B cell (primary cell): ENCODE data around the gene FIBCD1. TPM values are rescaled to one million over a fixed set of nuclear protein-coding genes. Genes with fewer than 3 reads are reported as not detected.

Source experiments
- ATAC-seq: fragments of 200-7000 bp; cut with Tn5 transposase; one replicate; pipeline ENCODE4 v1.10.0; 2021; ENCODE audit warnings: low read depth, mild to moderate bottlenecking, moderate number of reproducible peaks, moderate library complexity
- CTCF ChIA-PET: fragments of 350-600 bp; sonication (Branson Sonifier 250); formaldehyde crosslinking; loops from one replicate; lab custom pipeline; 2021; ENCODE audit warnings: antibody characterized with exemption, inconsistent platforms; lab: Charles Lee
- POLR2A ChIA-PET: fragments of 350-600 bp; sonication (Branson Sonifier 250); formaldehyde crosslinking; loops from one replicate; lab custom pipeline; 2021; ENCODE audit warnings: antibody characterized with exemption; lab: Charles Lee
- DNase-seq: peaks from one replicate; pipeline ENCODE4 v3.0.0; 2013
- H2AFZ ChIP-seq: 2 replicates; pipeline ENCODE4 v1.6.1; 2012; ENCODE audit warnings: mild to moderate bottlenecking, low read depth, low read length; ENCODE audit not compliant: insufficient read depth, poor library complexity, severe bottlenecking
- H3K27ac ChIP-seq, 2 donors: 1 replicate in 1 of 2; 2 replicates in 1 of 2; pipeline ENCODE4 v1.5.1; 2012 to 2013; ENCODE audit warnings: low read length in 2 of 2, mild to moderate bottlenecking in 2 of 2, moderate library complexity in 1 of 2
- H3K27me3 ChIP-seq, 4 experiments: fragments of 200-600 bp in 1 of 4; sonication (generic) in 1 of 4; replicated peaks in 1 of 4; 1 replicate in 2 of 4; 2 replicates in 2 of 4; pipeline versions ENCODE4 v1.6.1 to v1.7.0; 2013 to 2016; ENCODE audit warnings: low read length in 3 of 4, mild to moderate bottlenecking in 2 of 4, mixed read lengths in 1 of 4, moderate library complexity in 1 of 4; ENCODE audit not compliant: insufficient read depth in 4 of 4, control insufficient read depth in 3 of 4; ENCODE audit errors: control extremely low read depth in 1 of 4
- H3K36me3 ChIP-seq, 2 experiments: replicated peaks in 1 of 2; 1 replicate in 1 of 2; 2 replicates in 1 of 2; pipeline versions ENCODE4 v1.6.1 to v1.7.1; 2013; ENCODE audit warnings: low read length in 1 of 2; ENCODE audit not compliant: insufficient read depth in 2 of 2, control insufficient read depth in 1 of 2; ENCODE audit errors: control extremely low read depth in 1 of 2, extremely low read depth in 1 of 2
- H3K4me1 ChIP-seq, 2 donors: fragments of 200-600 bp in 1 of 2; sonication (generic) in 1 of 2; 1 replicate in 1 of 2; 2 replicates in 1 of 2; pipeline versions ENCODE4 v1.5.1 to v1.6.1; 2013 to 2017; ENCODE audit warnings: low read length in 2 of 2; ENCODE audit not compliant: control insufficient read depth in 2 of 2, insufficient read depth in 2 of 2
- H3K4me2 ChIP-seq: replicated peaks from 2 replicates; pipeline ENCODE3; 2012; ENCODE audit warnings: mild to moderate bottlenecking, low read depth, low read length; ENCODE audit not compliant: poor library complexity, severe bottlenecking
- H3K4me3 ChIP-seq, 5 experiments: fragments of 200-600 bp in 1 of 5; sonication (generic) in 1 of 5; 1 replicate in 3 of 5; 2 replicates in 2 of 5; pipeline versions ENCODE4 v1.5.1 to v1.7.0; 2011 to 2016; ENCODE audit warnings: low read length in 4 of 5, mild to moderate bottlenecking in 4 of 5, low read depth in 2 of 5, control low read depth in 1 of 5, moderate library complexity in 1 of 5; ENCODE audit not compliant: insufficient read depth in 1 of 5; ENCODE audit errors: control extremely low read depth in 1 of 5, extremely low read depth in 1 of 5
- H3K79me2 ChIP-seq: fragments of 200-600 bp; sonication (generic); one replicate; pipeline ENCODE4 v1.6.0; 2016; ENCODE audit warnings: low read length; ENCODE audit not compliant: control insufficient read depth, insufficient read depth
- H3K9ac ChIP-seq: fragments of 200-600 bp; sonication (generic); 2 replicates; pipeline ENCODE4 v1.6.1; 2017; ENCODE audit warnings: mild to moderate bottlenecking, low read length, moderate library complexity
- H3K9me3 ChIP-seq, 3 donors: one replicate each; pipeline versions ENCODE4 v1.6.1 to v1.7.1; 2013; ENCODE audit warnings: low read length in 2 of 3; ENCODE audit not compliant: control insufficient read depth in 2 of 3, insufficient read depth in 1 of 3; ENCODE audit errors: control extremely low read depth in 1 of 3
- H4K20me1 ChIP-seq: 2 replicates; pipeline ENCODE4 v1.6.0; 2012; ENCODE audit warnings: mild to moderate bottlenecking, low read length; ENCODE audit not compliant: insufficient read depth, control insufficient read depth, poor library complexity, severe bottlenecking
- H3K27ac Mint-ChIP-seq: one replicate; pipeline ENCODE4 v1.8.0; 2021; ENCODE audit warnings: mixed read lengths
- H3K27me3 Mint-ChIP-seq: one replicate; pipeline ENCODE4 v1.8.0; 2021; ENCODE audit warnings: mixed read lengths
- H3K4me1 Mint-ChIP-seq: one replicate; pipeline ENCODE4 v1.8.0; 2021; ENCODE audit warnings: mixed read lengths
- H3K4me3 Mint-ChIP-seq: one replicate; pipeline ENCODE4 v1.8.0; 2021; ENCODE audit warnings: mixed read lengths
- H3K9me3 Mint-ChIP-seq: one replicate; pipeline ENCODE4 v1.8.0; 2022; ENCODE audit warnings: mixed read lengths; ENCODE audit not compliant: insufficient read depth
- EZH2 ChIP-seq: IDR thresholded peaks from 2 replicates; pipeline ENCODE4 v1.6.1; 2012; ENCODE audit warnings: borderline replicate concordance, low read depth, mild to moderate bottlenecking, moderate library complexity, low read length; ENCODE audit not compliant: insufficient read depth, poor library complexity, severe bottlenecking
- WGBS: methylation state at CpG from one replicate; pipeline ENCODE4 v1.1.5; 2013; ENCODE audit warnings: missing lambda C conversion rate; ENCODE audit not compliant: insufficient coverage; 5-methylcytosine and 5-hydroxymethylcytosine counted together
- intact Hi-C: fragments of 100-400 bp; cut with micrococcal nuclease; formaldehyde crosslinking; loops from one replicate; pipeline ENCODE4 v1.10.0; 2022
- polyA plus RNA-seq: library from polyadenylated mRNA; depleted of rRNA; stranded (reverse); fragments of >200 nt; gene quantifications from 2 replicates; pipeline ENCODE4 v1.2.3, GENCODE V29; 2012
- total RNA-seq, 2 donors: library from RNA; stranded (reverse); fragments of 120-200 nt in 1 of 2; gene quantifications; 1 replicate in 1 of 2; 2 replicates in 1 of 2; pipeline versions ENCODE4 v1.2.3 to v1.2.4, GENCODE V29; 2013 to 2022
- TF ChIP-seq, protein P1 (sequence below): fragments of 200-600 bp; IDR thresholded peaks from one replicate; pipeline ENCODE4 v1.8.0; 2022; ENCODE audit warnings: antibody characterized with exemption, mild to moderate bottlenecking

FIBCD1 gene
- total and polyA plus RNA-seq, 2 donors (not counting 1 experiment from before 2014, with no cell fraction given), result not detected

GRCh38 chr9:130878295-130878694 lies 60.8 kb downstream of the FIBCD1 start:
- Mint-ChIP-seq H3K4me3 (no peak overlapping the region), H3K9me3 (no peaks in the 10 kb centered on the region)
- intact Hi-C loops, result no loop called here

DNA sequence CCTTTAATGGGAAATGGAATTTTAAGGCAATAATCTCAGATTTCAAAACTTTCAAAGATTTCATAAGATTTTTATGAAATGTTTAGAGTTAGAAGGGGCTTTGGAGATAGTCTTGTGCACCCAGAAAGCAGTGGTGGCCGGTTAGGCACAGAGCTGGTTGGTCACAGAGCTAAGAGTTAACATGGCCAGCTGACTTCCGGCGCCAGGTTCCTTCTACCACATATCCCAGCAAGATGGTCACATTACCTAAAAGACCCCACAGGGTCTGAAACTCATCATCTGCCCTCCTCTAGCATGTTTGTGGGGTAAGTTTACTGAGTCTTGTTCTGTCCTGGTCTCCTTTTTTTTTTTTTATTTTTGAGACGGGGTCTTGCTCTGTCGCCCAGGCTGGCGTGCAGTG lies 61.7 kb downstream of the FIBCD1 start:
- Histone ChIP-seq H3K27ac (no peak overlapping the region), H3K36me3 (peaks cover 0 to 67% of the 10 kb centered on the region in 2 experiments), H4K20me1 (no peaks in the 10 kb centered on the region), H3K79me2 (no peaks in the 10 kb centered on the region), H3K4me2 (no peak overlapping the region), H3K9ac (no peak overlapping the region), H3K9me3 (no peaks in the 10 kb centered on the region), H3K4me3 (no peak overlapping the region), H2AFZ (no peak overlapping the region), H3K27me3 (no peaks in the 10 kb centered on the region), H3K4me1 (no peaks in the 10 kb centered on the region)
- no CpG with 5 or more reads among the region's 6 CpGs for WGBS
- Mint-ChIP-seq H3K9me3 (no peaks in the 10 kb centered on the region), H3K27me3 (no peaks in the 10 kb centered on the region), H3K27ac (no peak overlapping the region), H3K4me3 (no peak overlapping the region), H3K4me1 (peaks cover under 1% of the 10 kb centered on the region)
- ATAC-seq (no peak), DNase-seq (no peak)
- CTCF ChIA-PET, result interaction anchor here (1.9 kb wide), 1 partner anchor 8 kb away, joined by 5 read pairs; no protein-coding TSS in a partner anchor
- POLR2A ChIA-PET, result interaction anchor here (0.6 kb wide), 1 partner anchor 183 kb away, joined by 3 read pairs; no protein-coding TSS in a partner anchor
- intact Hi-C loops, result no loop called here
- TF ChIP-seq, protein P1, sequence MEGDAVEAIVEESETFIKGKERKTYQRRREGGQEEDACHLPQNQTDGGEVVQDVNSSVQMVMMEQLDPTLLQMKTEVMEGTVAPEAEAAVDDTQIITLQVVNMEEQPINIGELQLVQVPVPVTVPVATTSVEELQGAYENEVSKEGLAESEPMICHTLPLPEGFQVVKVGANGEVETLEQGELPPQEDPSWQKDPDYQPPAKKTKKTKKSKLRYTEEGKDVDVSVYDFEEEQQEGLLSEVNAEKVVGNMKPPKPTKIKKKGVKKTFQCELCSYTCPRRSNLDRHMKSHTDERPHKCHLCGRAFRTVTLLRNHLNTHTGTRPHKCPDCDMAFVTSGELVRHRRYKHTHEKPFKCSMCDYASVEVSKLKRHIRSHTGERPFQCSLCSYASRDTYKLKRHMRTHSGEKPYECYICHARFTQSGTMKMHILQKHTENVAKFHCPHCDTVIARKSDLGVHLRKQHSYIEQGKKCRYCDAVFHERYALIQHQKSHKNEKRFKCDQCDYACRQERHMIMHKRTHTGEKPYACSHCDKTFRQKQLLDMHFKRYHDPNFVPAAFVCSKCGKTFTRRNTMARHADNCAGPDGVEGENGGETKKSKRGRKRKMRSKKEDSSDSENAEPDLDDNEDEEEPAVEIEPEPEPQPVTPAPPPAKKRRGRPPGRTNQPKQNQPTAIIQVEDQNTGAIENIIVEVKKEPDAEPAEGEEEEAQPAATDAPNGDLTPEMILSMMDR, result no peak
- no peak for TF ChIP-seq EZH2

More at GRCh38 chr9:130878295-130878694, 60.8 kb downstream of the FIBCD1 start:
- DNase-seq, result no peak
- H3K36me3 ChIP-seq, result peaks cover 0 to 59% of the 10 kb centered on the region in 2 experiments
- H3K27ac ChIP-seq, result no peak overlapping the region
- H2AFZ ChIP-seq, result no peak overlapping the region
- no peaks in the 10 kb centered on the region for H3K27me3 ChIP-seq
- no peak for ATAC-seq
- TF ChIP-seq EZH2, result no peak
- TF ChIP-seq, protein P1, result no peak
- no peaks in the 10 kb centered on the region for H4K20me1 ChIP-seq
- Mint-ChIP-seq H3K27ac (no peak overlapping the region), H3K27me3 (no peaks in the 10 kb centered on the region), H3K4me1 (no peaks in the 10 kb centered on the region)
- H3K79me2 ChIP-seq, result no peaks in the 10 kb centered on the region
- H3K9me3 ChIP-seq, result no peaks in the 10 kb centered on the region
- POLR2A ChIA-PET, result no interaction called here
- no peaks in the 10 kb centered on the region for H3K4me1 ChIP-seq
- no peak overlapping the region for H3K9ac ChIP-seq
- no peak overlapping the region for H3K4me3 ChIP-seq
- CTCF ChIA-PET, result interaction anchor here (0.7 to 1.9 kb wide), 3 partner anchors 8 to 70 kb away, joined by 3 to 5 read pairs (median 4); no protein-coding TSS in a partner anchor
- no peak overlapping the region for H3K4me2 ChIP-seq
- 100% methylated on average over 4 of the region's 6 CpGs for WGBS
